Astrocyte (in vitro differentiated cells and primary cell): ENCODE measurements around the gene ULBP1. TPM values are rescaled to one million over a fixed set of nuclear protein-coding genes. Genes with fewer than 3 reads are reported as not detected.

Experiments used
- DNase-seq: peaks from one replicate; pipeline ENCODE4 v3.0.0-alpha.2; 2010; ENCODE audit warnings: low read depth
- FAIRE-seq: peaks from 2 replicates; lab custom pipeline; 2011; peaks lifted over from hg19 to GRCh38; lab: Jason Lieb, UNC
- H2AFZ ChIP-seq: 2 replicates; pipeline ENCODE4 v1.6.0; 2012; ENCODE audit warnings: low read depth, low read length, inconsistent platforms
- H3K27ac ChIP-seq: 2 replicates; pipeline ENCODE4 v1.5.1; 2011; ENCODE audit warnings: low read depth, low read length, inconsistent platforms
- H3K27me3 ChIP-seq: 2 replicates; pipeline ENCODE4 v1.6.0; 2011; ENCODE audit warnings: low read length, inconsistent platforms; ENCODE audit not compliant: insufficient read depth
- H3K36me3 ChIP-seq: 2 replicates; pipeline ENCODE4 v1.5.1; 2011; ENCODE audit warnings: low read length, inconsistent platforms; ENCODE audit not compliant: insufficient read depth
- H3K4me1 ChIP-seq: 2 replicates; pipeline ENCODE4 v1.5.1; 2011; ENCODE audit warnings: low read length, inconsistent platforms; ENCODE audit not compliant: insufficient read depth
- H3K4me2 ChIP-seq: 2 replicates; pipeline ENCODE4 v1.6.0; 2012; ENCODE audit warnings: low read length, inconsistent platforms
- H3K4me3 ChIP-seq: 2 replicates; pipeline ENCODE4 v1.5.1; 2011; ENCODE audit warnings: low read depth, mild to moderate bottlenecking, low read length, inconsistent platforms; ENCODE audit not compliant: insufficient read depth
- H3K79me2 ChIP-seq: 2 replicates; pipeline ENCODE4 v1.6.0; 2012; ENCODE audit warnings: mild to moderate bottlenecking, low read length, inconsistent platforms; ENCODE audit not compliant: insufficient read depth
- H3K9ac ChIP-seq: 2 replicates; pipeline ENCODE4 v1.6.0; 2012; ENCODE audit warnings: mild to moderate bottlenecking, low read length, inconsistent platforms
- H3K9me3 ChIP-seq: 2 replicates; pipeline ENCODE4 v1.5.1; 2012; ENCODE audit warnings: low read depth, mild to moderate bottlenecking, low read length, inconsistent platforms; ENCODE audit not compliant: insufficient read depth
- H4K20me1 ChIP-seq: 2 replicates; pipeline ENCODE4 v1.6.0; 2012; ENCODE audit warnings: low read length, inconsistent platforms; ENCODE audit not compliant: insufficient read depth
- H3K27ac Mint-ChIP-seq: one replicate; pipeline ENCODE4 v1.8.0; 2021; ENCODE audit warnings: mild to moderate bottlenecking, mixed read lengths; ENCODE audit not compliant: unreplicated experiment
- H3K27me3 Mint-ChIP-seq: one replicate; pipeline ENCODE4 v1.8.0; 2021; ENCODE audit warnings: low read depth, mixed read lengths; ENCODE audit not compliant: unreplicated experiment
- H3K36me3 Mint-ChIP-seq: one replicate; pipeline ENCODE4 v1.8.0; 2021; ENCODE audit warnings: low read depth, mixed read lengths; ENCODE audit not compliant: unreplicated experiment
- H3K4me1 Mint-ChIP-seq: one replicate; pipeline ENCODE4 v1.8.0; 2021; ENCODE audit warnings: low read depth, mixed read lengths; ENCODE audit not compliant: unreplicated experiment
- H3K4me3 Mint-ChIP-seq: one replicate; pipeline ENCODE4 v1.8.0; 2021; ENCODE audit warnings: mild to moderate bottlenecking, moderate library complexity, mixed read lengths; ENCODE audit not compliant: unreplicated experiment
- H3K9me3 Mint-ChIP-seq: one replicate; pipeline ENCODE4 v1.8.0; 2021; ENCODE audit warnings: mild to moderate bottlenecking, mixed read lengths; ENCODE audit not compliant: unreplicated experiment
- EZH2 ChIP-seq: IDR thresholded peaks from 2 replicates; pipeline ENCODE4 v1.6.1; 2012; ENCODE audit warnings: mild to moderate bottlenecking, low read length, inconsistent platforms; ENCODE audit not compliant: insufficient read depth
- total RNA-seq: library from RNA; stranded (reverse); gene quantifications from 2 replicates; pipeline ENCODE4 v1.2.1, GENCODE V29; 2021
- TF ChIP-seq, protein P1 (sequence below): IDR thresholded peaks from 2 replicates; pipeline ENCODE4 v1.5.1; 2011; ENCODE audit warnings: low read depth, mild to moderate bottlenecking, inconsistent platforms, low read length, moderate library complexity; ENCODE audit not compliant: insufficient read depth

ULBP1 gene
- total RNA-seq, 1 donor from 2014 or later: 7.4 TPM

- Mint-ChIP-seq H3K9me3 (peaks cover 11% of the 10 kb centered on the region), H3K27ac (no peak overlapping the region), H3K4me1 (peaks cover 2% of the 10 kb centered on the region), H3K27me3 (peaks cover 87% of the 10 kb centered on the region), H3K4me3 (no peak overlapping the region), H3K36me3 (no peaks in the 10 kb centered on the region)
- H3K9me3 ChIP-seq: no peaks in the 10 kb centered on the region
- H3K27me3 ChIP-seq: peaks cover 80% of the 10 kb centered on the region
- H3K4me1 ChIP-seq: no peaks in the 10 kb centered on the region
- FAIRE-seq (no peak), DNase-seq (no peak)
- H2AFZ ChIP-seq: no peak overlapping the region
- no peak overlapping the region for H3K4me2 ChIP-seq
- no peak overlapping the region for H3K4me3 ChIP-seq
- H3K36me3 ChIP-seq: no peaks in the 10 kb centered on the region
- no peak overlapping the region for H3K27ac ChIP-seq
- TF ChIP-seq, protein P1, sequence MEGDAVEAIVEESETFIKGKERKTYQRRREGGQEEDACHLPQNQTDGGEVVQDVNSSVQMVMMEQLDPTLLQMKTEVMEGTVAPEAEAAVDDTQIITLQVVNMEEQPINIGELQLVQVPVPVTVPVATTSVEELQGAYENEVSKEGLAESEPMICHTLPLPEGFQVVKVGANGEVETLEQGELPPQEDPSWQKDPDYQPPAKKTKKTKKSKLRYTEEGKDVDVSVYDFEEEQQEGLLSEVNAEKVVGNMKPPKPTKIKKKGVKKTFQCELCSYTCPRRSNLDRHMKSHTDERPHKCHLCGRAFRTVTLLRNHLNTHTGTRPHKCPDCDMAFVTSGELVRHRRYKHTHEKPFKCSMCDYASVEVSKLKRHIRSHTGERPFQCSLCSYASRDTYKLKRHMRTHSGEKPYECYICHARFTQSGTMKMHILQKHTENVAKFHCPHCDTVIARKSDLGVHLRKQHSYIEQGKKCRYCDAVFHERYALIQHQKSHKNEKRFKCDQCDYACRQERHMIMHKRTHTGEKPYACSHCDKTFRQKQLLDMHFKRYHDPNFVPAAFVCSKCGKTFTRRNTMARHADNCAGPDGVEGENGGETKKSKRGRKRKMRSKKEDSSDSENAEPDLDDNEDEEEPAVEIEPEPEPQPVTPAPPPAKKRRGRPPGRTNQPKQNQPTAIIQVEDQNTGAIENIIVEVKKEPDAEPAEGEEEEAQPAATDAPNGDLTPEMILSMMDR: no peak
- TF ChIP-seq EZH2: no peak
- H3K9ac ChIP-seq: no peak overlapping the region
- peaks cover 4% of the 10 kb centered on the region for H4K20me1 ChIP-seq
- H3K79me2 ChIP-seq: no peaks in the 10 kb centered on the region
Observed at GRCh38 chr6:149978610-149979009, 14.9 kb downstream of the ULBP1 start.

- no peaks in the 10 kb centered on the region for H3K36me3 ChIP-seq
- H2AFZ ChIP-seq: no peak overlapping the region
- peaks cover 76% of the 10 kb centered on the region for H3K27me3 ChIP-seq
- no peaks in the 10 kb centered on the region for H3K4me1 ChIP-seq
- H3K9me3 ChIP-seq: no peaks in the 10 kb centered on the region
- peaks cover 8% of the 10 kb centered on the region for H3K9me3 Mint-ChIP-seq
- no peak overlapping the region for H3K4me3 ChIP-seq
- H3K4me3 Mint-ChIP-seq: no peak overlapping the region
- no peak overlapping the region for H3K27ac Mint-ChIP-seq
- peaks cover 2% of the 10 kb centered on the region for H3K4me1 Mint-ChIP-seq
- no peak for TF ChIP-seq EZH2
- TF ChIP-seq, protein P1: no peak
- no peaks in the 10 kb centered on the region for H3K36me3 Mint-ChIP-seq
- H4K20me1 ChIP-seq: peaks cover 4% of the 10 kb centered on the region
- no peak overlapping the region for H3K9ac ChIP-seq
- FAIRE-seq (no peak), DNase-seq (no peak)
- no peak overlapping the region for H3K4me2 ChIP-seq
- H3K27ac ChIP-seq: no peak overlapping the region
- peaks cover 82% of the 10 kb centered on the region for H3K27me3 Mint-ChIP-seq
- H3K79me2 ChIP-seq: no peaks in the 10 kb centered on the region
Observed at GRCh38 chr6:149979293-149979692, 15.6 kb downstream of the ULBP1 start.

- peaks cover 20% of the 10 kb centered on the region for H3K9me3 Mint-ChIP-seq
- Histone ChIP-seq H3K27ac (no peak overlapping the region), H4K20me1 (peaks cover 4% of the 10 kb centered on the region), H3K9ac (no peak overlapping the region), H3K4me2 (no peak overlapping the region), H3K9me3 (peaks cover 8% of the 10 kb centered on the region), H3K4me1 (no peaks in the 10 kb centered on the region), H3K27me3 (peaks cover 80% of the 10 kb centered on the region), H3K36me3 (no peaks in the 10 kb centered on the region), H3K79me2 (no peaks in the 10 kb centered on the region), H2AFZ (no peak overlapping the region), H3K4me3 (no peak overlapping the region)
- H3K36me3 Mint-ChIP-seq: peaks cover under 1% of the 10 kb centered on the region
- no peak for FAIRE-seq
- H3K27ac Mint-ChIP-seq: no peak overlapping the region
- DNase-seq: no peak
- H3K27me3 Mint-ChIP-seq: peaks cover 82% of the 10 kb centered on the region
- TF ChIP-seq EZH2: no peak
- TF ChIP-seq, protein P1: no peak
- H3K4me1 Mint-ChIP-seq: peaks cover 2% of the 10 kb centered on the region
- no peak overlapping the region for H3K4me3 Mint-ChIP-seq
Observed at GRCh38 chr6:149983145-149983544, 19.4 kb downstream of the ULBP1 start.
